ENCODE data around the gene IL13. TPM values are rescaled to one million over a fixed set of nuclear protein-coding genes. Genes with fewer than 3 reads are reported as not detected.

Gene IL13
- total RNA-seq, 1 experiment from 2014 or later: not detected

GRCh38 chr5:132687995-132688394, 30.0 kb downstream of the IL13 start:
- Histone ChIP-seq H3K4me2 (ENCODE audit: insufficient read depth, insufficient read length, low read length) (no peak overlapping the region), H3K14ac (ENCODE audit: insufficient read depth, low read length) (no peak overlapping the region), H4K91ac (ENCODE audit: insufficient read length, low read depth, low read length) (no peak overlapping the region), H3K23me2 (ENCODE audit: insufficient read length, low read depth, low read length, poor library complexity, severe bottlenecking) (no peaks in the 10 kb centered on the region), H3K18ac (ENCODE audit: insufficient read length, low read depth, low read length) (no peak overlapping the region), H3K23ac (ENCODE audit: insufficient read length, low read depth, low read length) (no peak overlapping the region), H2AFZ (ENCODE audit: low read length) (no peak overlapping the region), H3K9me3 (ENCODE audit: control insufficient read depth, low read depth, low read length) (no peaks in the 10 kb centered on the region), H2BK5ac (ENCODE audit: insufficient read length, low read length) (no peak overlapping the region), H3K27ac (ENCODE audit: insufficient read length, low read depth, low read length) (no peak overlapping the region), H3K79me2 (ENCODE audit: insufficient read depth, low read length) (no peaks in the 10 kb centered on the region), H2BK20ac (ENCODE audit: low read depth, low read length, poor library complexity, severe bottlenecking) (no peak overlapping the region), H2BK15ac (ENCODE audit: low read depth, low read length) (no peak overlapping the region), H3K79me1 (ENCODE audit: insufficient read depth, low read depth, low read length, poor library complexity, severe bottlenecking) (no peaks in the 10 kb centered on the region), H3K4me1 (ENCODE audit: insufficient read depth, low read length) (no peaks in the 10 kb centered on the region), H4K20me1 (ENCODE audit: control insufficient read depth, insufficient read depth, insufficient read length) (no peaks in the 10 kb centered on the region), H3T11ph (ENCODE audit: low read length) (no peak overlapping the region), H3K9ac (ENCODE audit: extremely low read depth, insufficient read length, low read length) (no peak overlapping the region), H3K4ac (ENCODE audit: low read depth, low read length) (no peak overlapping the region), H3K56ac (ENCODE audit: insufficient read length, low read depth, low read length) (no peak overlapping the region), H2AK5ac (ENCODE audit: insufficient read length, low read length) (no peak overlapping the region), H2BK12ac (ENCODE audit: insufficient read length, low read depth, low read length) (no peak overlapping the region), H3K27me3 (ENCODE audit: insufficient read depth, low read length) (no peaks in the 10 kb centered on the region), H4K8ac (replicated peaks; ENCODE audit: insufficient read length, low read depth, low read length) (no peak overlapping the region), H4K5ac (ENCODE audit: insufficient read length, low read depth, low read length) (no peak overlapping the region), H2BK120ac (ENCODE audit: low read depth, low read length, poor library complexity, severe bottlenecking) (no peak overlapping the region)
- Mint-ChIP-seq H3K27me3 (ENCODE audit: low read depth) (no peaks in the 10 kb centered on the region), H3K36me3 (ENCODE audit: insufficient read depth in 1 of 3, low read depth in 3 of 3) (peaks cover 0 to 3% (median 0%) of the 10 kb centered on the region in 3 experiments; a peak in 2 of 7 replicates), H3K9me3 (no peaks in the 10 kb centered on the region), H3K4me3 (no peak overlapping the region), H3K4me1 (0 out of 4 replicates have a peak, but pooled peaks cover 0 to 3% of the 10 kb centered on the region in 2 experiments), H3K27ac (no peak overlapping the region)
- no CpG with 5 or more reads among the region's 5 CpGs for WGBS (ENCODE audit: extremely low coverage, insufficient read length, low lambda C conversion rate)
- DNase-seq: peak; percentile 17
- TF ChIP-seq, protein P1, sequence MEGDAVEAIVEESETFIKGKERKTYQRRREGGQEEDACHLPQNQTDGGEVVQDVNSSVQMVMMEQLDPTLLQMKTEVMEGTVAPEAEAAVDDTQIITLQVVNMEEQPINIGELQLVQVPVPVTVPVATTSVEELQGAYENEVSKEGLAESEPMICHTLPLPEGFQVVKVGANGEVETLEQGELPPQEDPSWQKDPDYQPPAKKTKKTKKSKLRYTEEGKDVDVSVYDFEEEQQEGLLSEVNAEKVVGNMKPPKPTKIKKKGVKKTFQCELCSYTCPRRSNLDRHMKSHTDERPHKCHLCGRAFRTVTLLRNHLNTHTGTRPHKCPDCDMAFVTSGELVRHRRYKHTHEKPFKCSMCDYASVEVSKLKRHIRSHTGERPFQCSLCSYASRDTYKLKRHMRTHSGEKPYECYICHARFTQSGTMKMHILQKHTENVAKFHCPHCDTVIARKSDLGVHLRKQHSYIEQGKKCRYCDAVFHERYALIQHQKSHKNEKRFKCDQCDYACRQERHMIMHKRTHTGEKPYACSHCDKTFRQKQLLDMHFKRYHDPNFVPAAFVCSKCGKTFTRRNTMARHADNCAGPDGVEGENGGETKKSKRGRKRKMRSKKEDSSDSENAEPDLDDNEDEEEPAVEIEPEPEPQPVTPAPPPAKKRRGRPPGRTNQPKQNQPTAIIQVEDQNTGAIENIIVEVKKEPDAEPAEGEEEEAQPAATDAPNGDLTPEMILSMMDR (conservative IDR thresholded peaks at IDR 0.05): no peak

All from H9 (cell line).